Left ventricle myocardium inferior (tissue), 1 donor: ENCODE data around the gene ITCH. TPM values are rescaled to one million over a fixed set of nuclear protein-coding genes. Genes with fewer than 3 reads are reported as not detected.

ENCODE experiments used
- DNase-seq: peaks from one replicate; pipeline ENCODE4 v3.0.0-alpha.2; 2020
- H3K27ac ChIP-seq: fragments of 200-600 bp; replicated peaks from 2 replicates; pipeline ENCODE4 v1.8.0; 2021
- H3K27me3 ChIP-seq: fragments of 200-600 bp; 2 replicates; pipeline ENCODE4 v1.8.0; 2021; ENCODE audit warnings: low read depth
- H3K36me3 ChIP-seq: fragments of 200-600 bp; 2 replicates; pipeline ENCODE4 v1.8.0; 2021
- H3K4me1 ChIP-seq: fragments of 200-600 bp; 2 replicates; pipeline ENCODE4 v1.8.0; 2021
- H3K4me3 ChIP-seq: fragments of 200-600 bp; 2 replicates; pipeline ENCODE4 v1.8.0; 2021; ENCODE audit warnings: mild to moderate bottlenecking, moderate library complexity
- H3K9me3 ChIP-seq: fragments of 200-600 bp; replicated peaks from 2 replicates; pipeline ENCODE4 v1.8.0; 2021
- CTCF ChIP-seq: fragments of 200-600 bp; IDR thresholded peaks from 2 replicates; pipeline ENCODE4 v1.8.0; 2021; ENCODE audit warnings: antibody characterized with exemption, mild to moderate bottlenecking, borderline replicate concordance
- intact Hi-C: fragments of 100-400 bp; cut with micrococcal nuclease; formaldehyde crosslinking; loops from one replicate; pipeline ENCODE4 v1.11.0; 2022
- total RNA-seq: library from RNA; stranded (reverse); fragmentation: NEBNext Ultra II Directional; extraction: Animal tissue kit (Norgen Biotek cat#: 25700); gene quantifications from one replicate; pipeline ENCODE4 v1.2.1, GENCODE V29; 2021
- donor health status: DM: no; HTN: yes; CAD: no; lungs with severe emphysema.

Gene ITCH
- total RNA-seq, 1 donor from 2014 or later = 40.1 TPM

GRCh38 chr20:34539756-34540155 lies 176.7 kb downstream of the ITCH start:
- Histone ChIP-seq H3K27me3 (no peaks in the 10 kb centered on the region), H3K27ac (no peak overlapping the region), H3K4me3 (no peak overlapping the region), H3K36me3 (peaks cover 62% of the 10 kb centered on the region), H3K4me1 (peaks cover 40% of the 10 kb centered on the region), H3K9me3 (no peaks in the 10 kb centered on the region)
- intact Hi-C loops = no loop called here
- DNase-seq = no peak
- TF ChIP-seq CTCF = no peak

- H3K4me3 ChIP-seq = no peak overlapping the region
- no peaks in the 10 kb centered on the region for H3K9me3 ChIP-seq
- peaks cover 40% of the 10 kb centered on the region for H3K4me1 ChIP-seq
- no peak for TF ChIP-seq CTCF
- H3K27ac ChIP-seq = peak overlapping the region; percentile 53
- DNase-seq = no peak
- no peaks in the 10 kb centered on the region for H3K27me3 ChIP-seq
- peaks cover 52% of the 10 kb centered on the region for H3K36me3 ChIP-seq
- intact Hi-C loops = no loop called here
These were observed 177.7 kb downstream of the ITCH start for GRCh38 chr20:34540596-34541263.

- H3K9me3 ChIP-seq = no peaks in the 10 kb centered on the region
- no peaks in the 10 kb centered on the region for H3K27me3 ChIP-seq
- peak overlapping the region; percentile 53 for H3K27ac ChIP-seq
- intact Hi-C loops = no loop called here
- peaks cover 40% of the 10 kb centered on the region for H3K4me1 ChIP-seq
- no peak for TF ChIP-seq CTCF
- no peak overlapping the region for H3K4me3 ChIP-seq
- H3K36me3 ChIP-seq = peaks cover 46% of the 10 kb centered on the region
- no peak for DNase-seq
These were observed 178.3 kb downstream of the ITCH start for GRCh38 chr20:34541264-34541901.

GRCh38 chr20:34541917-34542316 lies 178.8 kb downstream of the ITCH start:
- H3K4me1 ChIP-seq = peaks cover 40% of the 10 kb centered on the region
- no peaks in the 10 kb centered on the region for H3K9me3 ChIP-seq
- H3K27ac ChIP-seq = peak overlapping the region; percentile 53
- peaks cover 40% of the 10 kb centered on the region for H3K36me3 ChIP-seq
- H3K4me3 ChIP-seq = no peak overlapping the region
- no peak for DNase-seq
- intact Hi-C loops = no loop called here
- no peak for TF ChIP-seq CTCF
- no peaks in the 10 kb centered on the region for H3K27me3 ChIP-seq

- Histone ChIP-seq H3K27ac (peak overlapping the region; percentile 53), H3K4me1 (peaks cover 40% of the 10 kb centered on the region), H3K4me3 (no peak overlapping the region), H3K27me3 (no peaks in the 10 kb centered on the region), H3K9me3 (no peaks in the 10 kb centered on the region), H3K36me3 (peaks cover 35% of the 10 kb centered on the region)
- intact Hi-C loops = no loop called here
- DNase-seq = no peak
- no peak for TF ChIP-seq CTCF
These were observed 179.4 kb downstream of the ITCH start for GRCh38 chr20:34542439-34542838.
